UCSD-AML1 (cell line): ENCODE data around the gene SLC4A2.
"Not testable (repeated sequence)": the region's sequence is repeated elsewhere in the genome, so short reads cannot be mapped to it uniquely, and the experiment has no call there.

Experiments used
- DNase-seq: peaks from one replicate; lab custom pipeline; 2025; ENCODE audit not compliant: unreplicated experiment; lab: John Stamatoyannopoulos, UW

The SLC4A2 gene

GRCh38 chr7:151025924-151026671, 33.3 kb upstream of the SLC4A2 start:
- no peak for DNase-seq

- DNase-seq = not testable (repeated sequence)
Observed at GRCh38 chr7:151026771-151027727, 32.3 kb upstream of the SLC4A2 start.

- DNase-seq = not testable (repeated sequence)
Observed at GRCh38 chr7:151027728-151028130, 31.7 kb upstream of the SLC4A2 start.

- DNase-seq = peak; percentile 89
Observed at GRCh38 chr7:151028131-151028947, 31.1 kb upstream of the SLC4A2 start, which contains the start of gene ABCB8. TSS of gene ABCB8 (plus strand) at chr7:151028450. CDS start at chr7:151028516, 66 bp downstream.

GRCh38 chr7:151028948-151029501, 30.4 kb upstream of the SLC4A2 start:
- DNase-seq = no peak

- no peak for DNase-seq
Observed at GRCh38 chr7:151031011-151031410, 28.4 kb upstream of the SLC4A2 start.

GRCh38 chr7:151032936-151033863, 26.2 kb upstream of the SLC4A2 start:
- DNase-seq = no peak

GRCh38 chr7:151033864-151034249, 25.5 kb upstream of the SLC4A2 start:
- DNase-seq = no peak

GRCh38 chr7:151034312-151035025, 24.9 kb upstream of the SLC4A2 start:
- DNase-seq = no peak

- DNase-seq = no peak
Observed at GRCh38 chr7:151035026-151035717, 24.2 kb upstream of the SLC4A2 start.

GRCh38 chr7:151035902-151036301, 23.5 kb upstream of the SLC4A2 start:
- no peak for DNase-seq

- peak; percentile 77 for DNase-seq
Observed at GRCh38 chr7:151038951-151039849, 20.2 kb upstream of the SLC4A2 start.

- peak; percentile 21 for DNase-seq
Observed at GRCh38 chr7:151039850-151040548, 19.4 kb upstream of the SLC4A2 start.

- no peak for DNase-seq
Observed at GRCh38 chr7:151040616-151041375, 18.6 kb upstream of the SLC4A2 start.

GRCh38 chr7:151043449-151043848, 15.9 kb upstream of the SLC4A2 start:
- DNase-seq = not testable (repeated sequence)

- DNase-seq = no peak
Observed at GRCh38 chr7:151043959-151044358, 15.4 kb upstream of the SLC4A2 start.
